IPS-NIHi7 (cell line): ENCODE measurements around the gene SAE1.

Experiments
- DNase-seq: peaks from one replicate; pipeline ENCODE4 v3.0.0; 2012; ENCODE audit warnings: mixed read lengths; ENCODE audit errors: extremely low spot score

SAE1 gene

GRCh38 chr19:47130120-47130588, 481 bp upstream of the SAE1 start:
- DNase-seq, result no peak

DNA sequence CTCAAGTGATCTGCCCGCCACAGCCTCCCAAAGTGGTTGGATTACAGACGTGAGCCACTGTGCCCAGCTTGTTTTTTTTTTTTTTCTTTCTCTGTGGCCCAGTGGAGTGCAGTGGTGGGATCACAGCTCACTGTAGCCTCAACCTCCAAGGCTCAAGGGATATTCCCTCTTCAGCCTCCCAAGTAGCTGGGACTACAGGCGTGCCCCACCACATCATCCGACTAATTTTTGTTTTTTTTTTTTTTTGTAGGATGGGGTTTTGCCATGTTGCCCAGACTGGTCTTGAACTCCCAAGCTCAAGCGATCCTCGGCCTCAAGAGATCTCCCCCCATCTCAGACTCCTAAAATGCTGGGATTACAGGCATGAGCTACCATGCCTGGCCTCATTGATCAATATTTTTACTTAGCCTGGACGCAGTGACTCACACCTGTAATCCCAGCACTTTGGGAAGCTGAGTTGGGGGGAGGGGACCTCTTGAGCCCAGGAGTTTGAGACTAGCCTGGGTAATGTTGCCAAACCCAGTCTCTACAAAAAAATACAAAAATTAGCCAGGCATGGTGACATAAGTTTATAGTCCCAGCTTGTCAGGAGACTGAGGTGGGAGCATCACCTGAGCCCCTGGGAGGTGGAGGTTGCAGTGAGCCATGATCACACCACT, 1.7 kb downstream of the SAE1 start:
- DNase-seq, result no peak

DNA sequence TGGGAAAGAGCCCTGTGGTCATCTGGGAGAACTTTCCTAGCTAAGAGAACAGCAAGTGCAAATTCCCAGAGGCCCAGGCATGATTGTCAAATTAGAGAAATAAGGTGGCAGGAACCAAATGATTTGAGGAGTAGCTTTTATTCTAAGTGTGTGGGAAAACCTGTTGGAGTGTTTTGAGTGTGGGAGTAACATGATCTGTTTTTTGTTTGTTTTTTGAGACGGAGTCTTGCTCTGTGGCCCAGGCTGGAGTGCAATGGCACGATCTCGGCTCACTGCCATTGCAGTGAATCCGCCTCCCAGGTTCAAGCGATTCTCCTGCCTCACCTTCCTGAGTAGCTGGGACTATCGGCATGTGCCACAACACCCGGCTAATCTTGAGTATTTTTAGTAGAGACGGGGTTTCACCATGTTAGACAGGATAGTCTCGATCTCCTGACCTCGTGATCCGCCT, 2.4 kb downstream of the SAE1 start:
- DNase-seq, result no peak

- DNase-seq, result no peak
Measured at GRCh38 chr19:47134545-47134944, 3.9 kb downstream of the SAE1 start.

DNA sequence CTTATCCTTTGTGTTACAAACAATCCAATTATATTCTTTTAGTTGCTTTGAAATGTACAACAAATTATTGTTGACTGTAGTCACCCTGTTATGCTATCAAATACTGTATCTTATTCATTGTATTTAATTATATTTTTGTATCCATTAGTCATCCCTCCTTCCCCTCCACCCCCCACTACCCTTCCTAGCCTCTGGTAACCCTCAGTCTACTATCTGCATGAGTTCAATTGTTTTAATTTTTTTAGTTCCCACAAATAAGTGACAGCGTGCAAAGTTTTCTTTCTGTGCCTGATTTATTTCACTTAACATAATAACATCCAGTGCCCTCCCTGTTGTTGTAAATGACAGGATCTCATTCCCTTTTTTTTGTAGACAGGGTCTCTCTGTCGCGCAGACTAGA, 4.5 kb downstream of the SAE1 start:
- DNase-seq, result no peak

GRCh38 chr19:47141252-47141651, 10.6 kb downstream of the SAE1 start:
- peak; percentile 38 for DNase-seq

GRCh38 chr19:47141695-47142094, 11.1 kb downstream of the SAE1 start:
- DNase-seq, result no peak

DNA sequence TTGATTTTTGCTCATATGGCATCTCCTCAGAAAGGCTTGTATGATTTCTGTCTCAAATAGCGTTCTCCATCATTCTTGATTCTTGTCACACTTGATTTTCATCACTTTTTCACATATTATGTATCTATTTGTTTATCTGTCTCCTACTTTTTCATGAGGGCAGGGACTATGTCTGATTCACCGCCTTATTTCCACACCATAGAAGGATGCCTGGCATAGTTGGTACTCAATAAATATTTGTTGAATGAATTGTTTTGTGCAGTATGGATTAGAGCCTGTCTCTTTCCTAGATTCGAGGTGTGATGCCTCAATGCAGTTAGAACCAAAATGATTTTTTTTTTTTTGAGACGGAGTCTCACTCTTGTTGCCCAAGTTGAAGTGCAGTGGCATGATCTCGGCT, 12.1 kb downstream of the SAE1 start:
- DNase-seq, result no peak

DNA sequence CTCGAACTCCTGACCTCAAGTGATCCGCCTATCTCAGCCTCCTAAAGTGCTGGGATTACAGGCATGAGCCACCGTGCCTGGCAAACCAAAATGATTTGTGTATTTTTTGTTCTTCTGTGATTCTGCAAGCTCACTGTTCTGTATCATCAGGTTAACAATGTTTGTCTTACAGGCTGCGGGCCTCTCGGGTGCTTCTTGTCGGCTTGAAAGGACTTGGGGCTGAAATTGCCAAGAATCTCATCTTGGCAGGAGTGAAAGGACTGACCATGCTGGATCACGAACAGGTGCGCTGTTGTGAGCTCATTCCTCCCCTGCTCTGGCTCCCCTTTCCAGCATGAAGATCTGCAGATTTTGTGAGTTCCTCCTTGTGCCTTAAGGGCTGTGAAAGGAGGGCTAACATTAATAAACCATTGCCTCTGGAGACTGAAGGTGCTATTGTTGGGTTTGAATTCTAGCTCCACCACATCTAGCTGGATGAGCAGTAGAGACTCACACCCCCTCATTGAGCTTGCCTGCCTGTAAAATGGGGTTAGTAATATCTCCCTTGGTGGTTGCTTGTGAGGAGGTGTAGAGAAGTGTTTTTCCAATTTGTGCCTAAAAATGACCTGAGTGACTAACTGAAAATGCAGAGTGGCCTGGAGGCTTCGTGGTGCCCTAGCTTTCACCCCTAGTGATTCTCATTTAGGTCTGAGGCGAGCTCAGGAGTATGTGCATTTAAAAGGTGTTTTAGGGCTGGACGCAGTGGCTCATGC, 12.9 kb downstream of the SAE1 start:
- DNase-seq, result no peak

GRCh38 chr19:47144630-47145029, 14.0 kb downstream of the SAE1 start:
- DNase-seq, result no peak

- no peak for DNase-seq
Measured at GRCh38 chr19:47145639-47146486, 15.2 kb downstream of the SAE1 start.

GRCh38 chr19:47146920-47147319, 16.3 kb downstream of the SAE1 start:
- DNase-seq, result no peak

- no peak for DNase-seq
Measured at GRCh38 chr19:47151627-47152026, 21.0 kb downstream of the SAE1 start.

- DNase-seq, result no peak
Measured at GRCh38 chr19:47152205-47152604, 21.6 kb downstream of the SAE1 start.

DNA sequence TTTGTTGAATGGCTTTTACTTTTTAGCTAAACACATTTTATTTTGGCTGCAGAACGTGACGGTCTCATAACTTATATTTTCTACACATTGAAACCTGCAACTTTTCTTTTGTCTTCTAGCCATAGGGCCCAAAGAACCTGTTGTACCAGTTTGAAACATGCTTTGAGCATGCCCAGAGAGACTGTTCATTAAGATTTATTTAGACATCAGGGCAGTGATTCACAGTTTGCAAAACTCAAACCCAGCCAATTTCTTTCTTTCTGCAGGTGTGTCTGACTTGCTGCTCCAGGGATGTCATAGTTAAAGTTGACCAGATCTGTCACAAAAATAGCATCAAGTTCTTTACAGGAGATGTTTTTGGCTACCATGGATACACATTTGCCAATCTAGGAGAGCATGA, 22.0 kb downstream of the SAE1 start:
- DNase-seq, result no peak

DNA sequence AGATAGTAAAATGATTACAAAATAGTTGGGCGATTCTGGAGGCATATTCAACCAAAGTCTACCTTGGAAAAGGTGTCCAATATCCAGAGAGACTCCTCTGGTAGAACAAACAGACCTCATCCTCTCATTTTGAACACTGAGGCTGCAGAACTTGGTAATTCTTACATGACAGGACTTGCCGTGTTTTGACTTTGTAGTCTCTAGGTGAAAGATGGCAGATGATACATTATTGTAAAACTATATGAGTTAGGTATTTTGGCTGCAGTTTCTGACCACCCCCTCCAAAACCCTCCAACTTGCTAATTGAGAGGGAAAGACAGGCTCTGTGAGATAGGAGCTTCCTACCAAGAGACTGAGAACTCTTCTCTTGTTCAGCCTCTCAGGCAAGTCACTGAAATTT, 22.6 kb downstream of the SAE1 start:
- DNase-seq, result no peak

GRCh38 chr19:47155148-47155547, 24.5 kb downstream of the SAE1 start:
- DNase-seq, result no peak

GRCh38 chr19:47156861-47157430, 26.3 kb downstream of the SAE1 start:
- no peak for DNase-seq

DNA sequence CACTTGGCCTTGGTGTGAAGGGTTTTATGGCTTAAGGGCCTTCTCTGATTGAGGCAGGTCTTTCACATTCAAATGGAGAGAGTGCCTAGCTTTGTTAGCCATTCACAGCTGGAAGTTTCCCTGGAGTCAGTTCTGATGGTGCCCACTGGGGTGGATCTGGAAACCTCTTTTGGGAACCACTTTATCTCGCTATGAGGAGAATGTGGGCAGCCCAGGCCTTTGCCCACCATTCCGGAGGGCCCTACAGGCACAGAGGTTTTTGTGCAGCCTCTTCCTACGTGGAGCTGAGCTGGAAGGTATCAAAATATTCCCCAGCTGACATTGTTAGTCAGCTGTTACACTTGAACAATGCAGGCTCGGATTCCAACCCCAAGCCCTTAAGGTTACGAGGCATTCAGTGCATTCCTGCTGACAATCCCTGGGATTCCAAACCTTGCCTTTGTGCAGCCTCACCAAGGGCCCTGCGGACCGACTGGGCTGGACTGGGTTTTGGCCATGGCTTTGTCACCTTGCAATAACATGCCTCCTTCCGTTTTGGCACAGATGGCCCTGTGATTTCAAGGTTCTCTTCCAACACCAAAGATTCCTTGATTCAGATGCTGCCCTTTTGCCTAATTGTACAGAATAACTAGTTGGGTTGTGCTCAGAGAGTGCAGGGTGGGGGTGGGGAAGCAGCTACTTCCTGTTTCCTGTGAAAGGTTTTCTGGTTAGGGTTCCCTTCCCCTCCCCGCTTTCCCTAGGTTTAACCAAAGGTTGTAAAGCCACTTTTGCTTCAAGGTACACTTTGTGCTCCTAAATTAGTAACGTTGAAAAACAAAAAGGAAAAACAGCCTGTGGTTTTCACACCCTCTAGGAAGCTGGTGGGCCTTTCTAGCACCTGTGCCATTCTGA, 27.0 kb downstream of the SAE1 start:
- peak; percentile 89 for DNase-seq

DNA sequence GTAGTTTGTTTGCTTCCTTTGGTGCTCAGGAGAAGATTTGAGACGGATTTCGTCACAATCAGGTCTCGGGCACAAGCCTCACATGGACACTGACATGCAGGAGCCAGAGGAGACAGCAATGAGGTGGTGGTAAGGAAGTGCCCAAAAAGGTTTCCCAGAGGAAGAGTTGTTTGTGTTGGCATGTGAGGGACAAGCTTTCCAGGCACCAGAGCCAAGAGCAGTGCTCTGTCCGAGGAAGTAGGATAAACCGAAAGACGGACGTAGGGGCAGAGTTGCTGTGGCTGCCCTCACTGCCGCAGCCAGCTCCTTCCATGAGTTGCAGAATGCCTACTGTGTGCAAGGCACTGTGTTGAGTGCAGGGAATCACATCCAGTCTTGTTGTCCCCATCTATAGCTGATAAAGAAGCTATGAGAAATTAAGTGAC, 27.7 kb downstream of the SAE1 start:
- no peak for DNase-seq

- no peak for DNase-seq
Measured at GRCh38 chr19:47158879-47159503, 28.4 kb downstream of the SAE1 start.
